Measurements from ENCODE around the gene GKN1. TPM values are rescaled to one million over a fixed set of nuclear protein-coding genes. Genes with fewer than 3 reads are reported as not detected.

The GKN1 gene
- total and polyA plus RNA-seq, 2 of the 8 experiments (the other 6 are each of a cell fraction or from before 2014, with no cell fraction given): not detected

GRCh38 chr2:68971591-68972231 lies 2.7 kb upstream of the GKN1 start:
- DNase-seq (ENCODE audit: low read depth in 1 of 2, low spot score in 2 of 2) (no peak), FAIRE-seq (no peak)
- Histone ChIP-seq H3K27ac (ENCODE audit: low read depth, low read length) (no peak overlapping the region), H3K79me1 (ENCODE audit: low read depth, low read length) (no peaks in the 10 kb centered on the region), H2BK15ac (ENCODE audit: low read length) (no peak overlapping the region), H3K23ac (ENCODE audit: insufficient read length) (no peak overlapping the region), H3K14ac (ENCODE audit: insufficient read length) (no peak overlapping the region), H3K23me2 (ENCODE audit: low read depth, low read length) (no peaks in the 10 kb centered on the region), H3K4me1 (replicated peaks in 1 of 4; ENCODE audit: control insufficient read depth in 3 of 4, insufficient read depth in 4 of 4, low read length in 3 of 4) (no peaks in the 10 kb centered on the region), H3K18ac (ENCODE audit: extremely low read depth, low read length) (no peak overlapping the region), H3K27me3 (replicated peaks in 1 of 4; ENCODE audit: control insufficient read depth in 3 of 4, extremely low read depth in 1 of 4, insufficient read depth in 3 of 4, low read length in 3 of 4) (no peaks in the 10 kb centered on the region), H2BK120ac (replicated peaks; ENCODE audit: low read depth, low read length) (no peak overlapping the region), H3K4me3 (ENCODE audit: extremely low read depth in 1 of 4, insufficient read depth in 2 of 4, low read depth in 3 of 4, low read length in 4 of 4) (no peak overlapping the region), H2BK20ac (ENCODE audit: low read length) (no peak overlapping the region), H2BK12ac (ENCODE audit: low read depth, low read length) (no peak overlapping the region), H2BK5ac (ENCODE audit: low read depth, low read length) (no peak overlapping the region), H3K36me3 (ENCODE audit: control insufficient read depth in 2 of 4, insufficient read depth in 4 of 4, low read length in 3 of 4) (no peaks in the 10 kb centered on the region), H4K91ac (replicated peaks; ENCODE audit: insufficient read length, low read length) (no peak overlapping the region), H4K5ac (ENCODE audit: insufficient read length, low read depth, low read length) (no peak overlapping the region), H4K8ac (ENCODE audit: extremely low read depth, insufficient read depth, low read length) (no peak overlapping the region), H3K9me3 (ENCODE audit: insufficient read depth in 2 of 2, low read depth in 1 of 2, low read length in 1 of 2) (no peaks in the 10 kb centered on the region), H3K9ac (replicated peaks in 1 of 4; ENCODE audit: extremely low read depth in 1 of 4, low read depth in 3 of 4, low read length in 3 of 4) (no peak overlapping the region), H3K4ac (replicated peaks; ENCODE audit: insufficient read length, low read depth, low read length) (no peak overlapping the region), H3K79me2 (ENCODE audit: control insufficient read depth in 1 of 2, insufficient read depth in 2 of 2, low read length in 2 of 2) (no peaks in the 10 kb centered on the region), H2AK5ac (ENCODE audit: low read depth, low read length) (no peak overlapping the region), H3K56ac (replicated peaks; ENCODE audit: insufficient read length, low read depth, low read length) (no peak overlapping the region), H2AFZ (ENCODE audit: low read length) (no peak overlapping the region), H3K4me2 (ENCODE audit: insufficient read depth in 1 of 2, low read depth in 2 of 2, low read length in 2 of 2) (no peak overlapping the region), H4K20me1 (replicated peaks in 1 of 2; ENCODE audit: control insufficient read depth in 1 of 2, insufficient read depth in 2 of 2, low read length in 2 of 2) (no peaks in the 10 kb centered on the region)
- TF ChIP-seq RXRA (IDR thresholded peaks at IDR 0.05; ENCODE audit: insufficient read depth, low read depth, low read length) (no peak), SIX5 (IDR thresholded peaks at IDR 0.05; ENCODE audit: low read depth, low read length) (no peak), EP300 (IDR thresholded peaks at IDR 0.05; ENCODE audit: borderline replicate concordance in 1 of 2, low read depth in 2 of 2, low read length in 2 of 2) (no peak), RNF2 (IDR thresholded peaks at IDR 0.05; ENCODE audit: borderline replicate concordance, low read depth, low read length, missing control alignments, poor library complexity, severe bottlenecking) (no peak), NRF1 (IDR thresholded peaks at IDR 0.05; ENCODE audit: low read depth, low read length) (no peak)
- CTCF ChIA-PET (ENCODE audit: partially characterized antibody): no interaction called here
- WGBS, 2 experiments (ENCODE audit: extremely low coverage in 1 of 2, insufficient coverage in 1 of 2, insufficient read length in 1 of 2, insufficient replicate concordance in 2 of 2, low coverage in 1 of 2, low lambda C conversion rate in 2 of 2, missing lambda C conversion rate in 1 of 2): 77% methylated on average over 5 of the region's 5 CpGs; no CpG with 5 or more reads in 1 of the 2 experiments
- POLR2A ChIA-PET (ENCODE audit: partially characterized antibody): no interaction called here
